HFF-Myc (cell line): ENCODE data around the gene SLC25A2.
"Not testable (repeated sequence)": the region's sequence is repeated elsewhere in the genome, so short reads cannot be mapped to it uniquely, and the experiment has no call there.

ENCODE experiments used
- DNase-seq: peaks from one replicate; pipeline ENCODE4 v3.0.0-alpha.2; 2011; ENCODE audit warnings: low read depth; ENCODE audit errors: extremely low read depth
- H3K4me3 ChIP-seq: replicated peaks from 2 replicates; pipeline ENCODE4 v1.5.1; 2011; ENCODE audit warnings: low read depth, mild to moderate bottlenecking, control low read depth, low read length
- TF ChIP-seq, protein P1 (sequence below): IDR thresholded peaks from 2 replicates; pipeline ENCODE4 v1.5.1; 2012; ENCODE audit warnings: mild to moderate bottlenecking, low read depth, low read length, control low read depth; ENCODE audit errors: missing control alignments

SLC25A2 gene

DNA sequence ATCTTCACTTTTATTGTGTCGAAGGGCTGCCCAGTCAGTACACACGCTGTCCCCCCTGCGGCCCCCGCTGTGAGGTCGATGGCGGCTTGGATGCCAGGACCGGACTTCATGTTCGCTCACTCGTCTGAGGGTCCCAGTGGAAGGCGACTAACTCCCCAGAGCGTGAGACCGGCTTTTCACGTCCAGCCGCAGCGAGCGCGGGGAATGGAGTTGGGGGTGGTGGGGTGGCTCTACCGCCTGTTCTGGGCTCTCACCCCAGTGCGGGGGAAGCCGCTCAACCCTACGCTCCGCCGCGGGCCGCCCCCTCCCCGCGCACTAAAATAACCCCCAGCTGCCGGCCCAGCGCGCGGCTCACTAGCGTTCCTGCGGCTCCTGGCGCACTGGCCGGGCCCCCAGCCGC, at the start of gene SLC25A2:
Gene SLC25A2 (minus strand): TSS at position 294 of the 400 bp plus-strand sequence. CDS start 184 bp downstream, at position 110.
- H3K4me3 ChIP-seq = no peak within 1 kb of the TSS
- TF ChIP-seq, protein P1, sequence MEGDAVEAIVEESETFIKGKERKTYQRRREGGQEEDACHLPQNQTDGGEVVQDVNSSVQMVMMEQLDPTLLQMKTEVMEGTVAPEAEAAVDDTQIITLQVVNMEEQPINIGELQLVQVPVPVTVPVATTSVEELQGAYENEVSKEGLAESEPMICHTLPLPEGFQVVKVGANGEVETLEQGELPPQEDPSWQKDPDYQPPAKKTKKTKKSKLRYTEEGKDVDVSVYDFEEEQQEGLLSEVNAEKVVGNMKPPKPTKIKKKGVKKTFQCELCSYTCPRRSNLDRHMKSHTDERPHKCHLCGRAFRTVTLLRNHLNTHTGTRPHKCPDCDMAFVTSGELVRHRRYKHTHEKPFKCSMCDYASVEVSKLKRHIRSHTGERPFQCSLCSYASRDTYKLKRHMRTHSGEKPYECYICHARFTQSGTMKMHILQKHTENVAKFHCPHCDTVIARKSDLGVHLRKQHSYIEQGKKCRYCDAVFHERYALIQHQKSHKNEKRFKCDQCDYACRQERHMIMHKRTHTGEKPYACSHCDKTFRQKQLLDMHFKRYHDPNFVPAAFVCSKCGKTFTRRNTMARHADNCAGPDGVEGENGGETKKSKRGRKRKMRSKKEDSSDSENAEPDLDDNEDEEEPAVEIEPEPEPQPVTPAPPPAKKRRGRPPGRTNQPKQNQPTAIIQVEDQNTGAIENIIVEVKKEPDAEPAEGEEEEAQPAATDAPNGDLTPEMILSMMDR = no peak
- DNase-seq = no peak

DNA sequence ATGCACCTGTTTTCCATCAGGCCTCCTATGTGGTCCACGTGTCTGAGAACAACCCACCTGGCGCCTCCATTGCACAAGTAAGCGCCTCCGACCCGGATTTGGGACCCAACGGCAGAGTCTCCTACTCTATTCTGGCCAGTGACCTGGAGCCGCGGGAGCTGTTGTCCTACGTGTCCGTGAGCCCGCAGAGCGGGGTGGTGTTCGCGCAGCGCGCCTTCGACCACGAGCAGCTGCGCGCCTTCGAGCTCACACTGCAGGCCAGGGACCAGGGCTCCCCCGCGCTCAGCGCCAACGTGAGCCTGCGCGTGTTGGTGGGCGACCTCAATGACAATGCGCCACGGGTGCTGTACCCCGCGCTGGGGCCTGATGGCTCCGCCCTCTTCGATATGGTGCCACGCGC, 47.7 kb upstream of the SLC25A2 start:
- H3K4me3 ChIP-seq = no peak overlapping the region
- TF ChIP-seq, protein P1 = no peak
- no peak for DNase-seq

DNA sequence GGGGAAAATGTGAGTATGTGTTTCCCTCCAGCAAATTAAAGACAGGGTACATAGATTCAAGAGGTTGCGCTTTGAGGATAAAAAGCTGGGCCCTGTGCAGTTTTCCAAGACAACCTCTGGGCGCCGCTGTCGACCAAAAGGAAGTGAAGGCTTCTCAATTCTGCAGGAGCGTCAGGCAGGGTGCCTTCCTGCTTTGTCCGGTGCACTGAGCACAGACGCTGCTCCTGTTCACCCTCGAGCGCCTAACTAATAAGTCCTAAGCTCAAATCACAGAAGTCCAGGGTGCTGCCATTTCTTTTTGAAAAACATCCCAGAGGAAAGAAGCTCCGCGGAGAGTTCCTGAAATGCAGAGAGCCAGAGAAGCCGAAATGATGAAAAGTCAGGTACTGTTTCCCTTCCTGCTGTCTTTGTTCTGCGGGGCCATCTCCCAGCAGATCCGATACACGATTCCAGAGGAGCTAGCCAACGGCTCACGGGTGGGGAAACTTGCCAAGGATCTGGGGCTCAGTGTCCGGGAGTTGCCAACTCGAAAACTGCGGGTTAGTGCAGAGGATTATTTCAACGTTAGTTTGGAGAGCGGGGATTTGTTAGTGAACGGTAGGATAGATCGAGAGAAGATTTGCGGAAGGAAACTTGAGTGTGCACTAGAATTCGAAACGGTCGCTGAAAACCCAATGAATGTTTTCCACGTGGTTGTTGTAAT, 46.2 kb upstream of the SLC25A2 start, which contains the start of gene PCDHGB1:
Gene PCDHGB1 (plus strand): TSS at position 183 of the 703 bp plus-strand sequence. CDS start 162 bp downstream, at position 345.
- H3K4me3 ChIP-seq = 0 out of 2 replicates have a peak within 1 kb of the TSS, but pooled peaks have one; percentile 0
- no peak for DNase-seq
- TF ChIP-seq, protein P1 = peak; percentile 52

DNA sequence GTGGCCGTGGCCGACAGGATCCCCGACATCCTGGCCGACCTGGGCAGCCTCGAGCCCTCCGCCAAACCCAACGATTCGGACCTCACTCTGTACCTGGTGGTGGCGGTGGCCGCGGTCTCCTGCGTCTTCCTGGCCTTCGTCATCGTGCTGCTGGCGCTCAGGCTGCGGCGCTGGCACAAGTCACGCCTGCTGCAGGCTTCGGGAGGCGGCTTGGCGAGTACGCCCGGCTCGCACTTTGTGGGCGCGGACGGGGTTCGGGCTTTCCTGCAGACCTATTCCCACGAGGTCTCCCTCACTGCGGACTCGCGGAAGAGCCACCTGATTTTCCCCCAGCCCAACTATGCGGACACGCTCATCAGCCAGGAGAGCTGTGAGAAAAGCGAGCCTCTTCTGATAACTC, 42.2 kb upstream of the SLC25A2 start:
- DNase-seq, H3K4me3 ChIP-seq: not testable (repeated sequence)

DNA sequence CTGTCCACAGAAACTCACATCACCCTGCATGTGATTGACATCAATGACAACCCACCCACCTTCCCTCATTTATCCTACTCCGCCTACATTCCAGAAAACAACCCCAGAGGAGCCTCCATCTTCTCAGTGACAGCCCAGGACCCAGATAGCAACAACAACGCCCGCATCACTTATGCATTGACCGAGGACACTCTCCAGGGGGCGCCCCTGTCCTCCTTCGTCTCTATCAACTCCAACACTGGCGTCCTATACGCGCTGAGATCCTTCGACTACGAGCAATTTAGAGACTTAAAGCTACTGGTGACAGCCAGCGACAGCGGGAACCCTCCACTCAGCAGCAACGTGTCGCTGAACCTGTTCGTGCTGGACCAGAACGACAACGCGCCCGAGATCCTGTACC, 41.5 kb upstream of the SLC25A2 start:
- H3K4me3 ChIP-seq = no peak overlapping the region
- DNase-seq = no peak
- TF ChIP-seq, protein P1 = peak; percentile 3

DNA sequence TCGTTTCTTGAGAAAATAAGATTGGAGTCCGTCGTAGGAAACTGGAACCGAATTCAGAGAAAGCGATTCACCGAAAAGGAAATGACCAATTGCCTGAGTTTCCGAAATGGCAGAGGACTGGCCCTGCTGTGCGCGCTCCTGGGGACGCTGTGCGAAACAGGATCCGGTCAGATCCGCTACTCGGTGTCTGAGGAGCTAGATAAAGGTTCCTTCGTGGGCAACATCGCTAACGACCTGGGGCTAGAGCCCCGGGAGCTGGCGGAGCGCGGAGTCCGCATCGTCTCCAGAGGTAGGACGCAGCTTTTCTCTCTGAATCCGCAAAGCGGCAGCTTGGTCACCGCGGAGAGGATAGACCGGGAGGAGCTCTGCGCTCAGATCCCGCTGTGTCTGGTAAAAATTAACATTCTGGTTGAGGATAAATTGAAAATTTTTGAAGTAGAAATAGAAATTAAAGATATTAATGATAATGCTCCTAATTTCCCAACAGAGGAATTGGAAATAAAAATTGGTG, 40.2 kb upstream of the SLC25A2 start:
- DNase-seq = no peak
- TF ChIP-seq, protein P1 = no peak
- H3K4me3 ChIP-seq = no peak overlapping the region

DNA sequence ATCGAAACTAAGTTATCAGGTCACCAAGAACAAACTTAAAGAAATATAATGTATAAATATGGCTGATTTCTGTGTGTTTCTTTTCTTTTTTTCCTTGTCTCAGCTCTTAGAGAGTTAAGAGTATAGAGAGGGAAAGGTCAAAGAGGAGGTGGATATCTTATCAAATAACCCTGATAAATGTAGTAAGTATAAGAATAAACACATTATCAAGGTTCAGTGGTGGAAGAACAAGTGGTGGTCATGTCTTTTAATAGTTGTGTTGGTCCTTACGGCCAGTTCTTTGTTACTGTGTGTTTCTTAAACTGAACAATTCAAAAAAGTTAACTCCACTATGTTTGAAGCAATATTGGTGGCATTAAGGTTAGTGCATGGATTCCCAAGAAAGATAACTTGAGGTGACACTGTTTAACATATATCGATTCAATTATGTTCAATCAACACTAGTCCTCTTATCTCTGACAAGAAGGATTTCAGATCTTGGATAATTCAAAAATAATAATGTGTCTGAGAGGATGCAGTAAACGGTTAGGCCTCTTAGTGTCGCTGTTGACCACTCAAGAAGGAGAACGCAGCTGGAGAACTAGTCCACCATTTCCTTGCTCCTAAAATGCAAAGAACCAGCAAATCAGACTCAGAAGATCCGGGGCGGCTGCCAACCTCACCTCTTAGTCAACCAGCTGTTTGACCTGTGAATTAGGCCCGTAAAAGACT, 39.5 kb upstream of the SLC25A2 start, which contains the start of gene PCDHGA3:
Gene PCDHGA3 (plus strand): TSS at position 588 of the 711 bp plus-strand sequence. CDS start 205 bp downstream, outside the sequence.
- H3K4me3 ChIP-seq = no peak within 1 kb of the TSS
- TF ChIP-seq, protein P1 = peak; percentile 37
- DNase-seq = no peak
